ENCODE data around the gene HEXIM1.

- no peak for TF ChIP-seq POLR2A (IDR thresholded peaks at IDR 0.05)
- TF ChIP-seq CTCF (IDR thresholded peaks at IDR 0.05): no peak
These were observed 41.7 kb upstream of the HEXIM1 start for GRCh38 chr17:45106582-45106981.
